Renal cortex interstitium (tissue), 11 donors: ENCODE data around the gene FKBP5. TPM values are rescaled to one million over a fixed set of nuclear protein-coding genes. Genes with fewer than 3 reads are reported as not detected.

Source experiments
- DNase-seq, 11 donors: peaks; one replicate each; pipeline ENCODE4 v3.0.0-alpha.2; 2013; ENCODE audit warnings: low read depth in 9 of 11, low spot score in 4 of 11; ENCODE audit errors: extremely low read depth in 1 of 11
- polyA plus RNA-seq, 3 donors: library from polyadenylated mRNA; unstranded; fragments of 120-200 nt; gene quantifications; one replicate each; pipeline ENCODE4 v1.2.1, GENCODE V29; 2013; ENCODE audit not compliant: insufficient read length in 3 of 3

Gene FKBP5
- polyA plus RNA-seq, 3 donors: 18.5 to 31.4 (median 29.8) TPM

- DNase-seq: peak in 10 of 11 donors; percentile 47 to 76 (median 66)
Observed at GRCh38 chr6:35727231-35727934, 38.7 kb upstream of the FKBP5 start.

- DNase-seq: no peak
Observed at GRCh38 chr6:35725721-35726438, 37.2 kb upstream of the FKBP5 start.

DNA sequence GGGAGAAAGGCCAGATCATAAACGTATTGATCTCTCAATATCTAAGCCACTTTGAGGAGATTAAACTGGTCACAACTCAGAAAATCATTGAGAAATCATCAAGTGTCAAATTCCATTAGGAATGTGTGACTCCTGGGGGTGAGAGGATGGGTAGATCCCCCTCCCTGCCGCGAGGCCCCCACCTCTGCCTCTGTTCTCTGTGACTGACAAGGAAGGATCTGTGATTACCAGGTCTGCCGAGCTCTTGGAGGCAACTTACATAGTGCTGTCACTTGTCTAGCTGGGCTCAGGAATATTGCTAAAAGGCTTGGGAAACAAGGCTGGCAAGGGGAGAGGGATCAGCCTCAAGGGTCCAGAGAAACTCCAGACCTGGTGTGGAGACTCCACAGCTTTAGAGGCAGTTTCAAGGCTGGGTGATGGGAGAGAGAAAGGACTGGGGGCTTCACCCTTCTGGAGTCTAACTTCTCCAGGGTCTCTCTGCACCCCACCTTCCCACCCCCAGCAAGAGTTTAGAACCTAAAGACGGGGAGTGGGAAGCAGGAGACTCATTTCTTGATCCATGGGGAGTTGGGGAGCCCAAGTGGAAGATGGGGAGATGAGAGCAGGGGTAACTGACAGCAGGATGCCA lies 36.5 kb upstream of the FKBP5 start:
- DNase-seq: no peak

- no peak for DNase-seq
Observed at GRCh38 chr6:35724471-35724870, 35.8 kb upstream of the FKBP5 start.

- DNase-seq: no peak
Observed at GRCh38 chr6:35724059-35724458, 35.3 kb upstream of the FKBP5 start.

DNA sequence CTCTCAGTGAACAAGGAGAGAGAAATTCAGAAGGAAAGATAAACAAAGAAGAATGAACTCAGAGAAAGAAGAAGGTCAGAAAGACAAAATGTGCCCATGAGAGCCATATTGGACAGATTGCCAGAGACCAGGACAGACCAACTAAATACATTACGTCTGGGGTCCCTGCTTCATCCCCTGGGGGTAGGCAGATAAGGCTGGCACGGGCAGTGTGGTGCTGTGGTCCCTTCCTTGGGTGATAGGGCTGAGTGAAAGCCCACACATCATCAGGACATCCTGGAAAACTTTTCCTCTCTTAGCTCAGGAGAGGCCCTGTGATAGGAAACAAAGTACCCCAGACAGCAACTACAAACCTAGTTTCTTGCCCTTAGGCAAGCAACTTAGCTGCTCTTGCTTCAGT lies 34.9 kb upstream of the FKBP5 start:
- no peak for DNase-seq

DNA sequence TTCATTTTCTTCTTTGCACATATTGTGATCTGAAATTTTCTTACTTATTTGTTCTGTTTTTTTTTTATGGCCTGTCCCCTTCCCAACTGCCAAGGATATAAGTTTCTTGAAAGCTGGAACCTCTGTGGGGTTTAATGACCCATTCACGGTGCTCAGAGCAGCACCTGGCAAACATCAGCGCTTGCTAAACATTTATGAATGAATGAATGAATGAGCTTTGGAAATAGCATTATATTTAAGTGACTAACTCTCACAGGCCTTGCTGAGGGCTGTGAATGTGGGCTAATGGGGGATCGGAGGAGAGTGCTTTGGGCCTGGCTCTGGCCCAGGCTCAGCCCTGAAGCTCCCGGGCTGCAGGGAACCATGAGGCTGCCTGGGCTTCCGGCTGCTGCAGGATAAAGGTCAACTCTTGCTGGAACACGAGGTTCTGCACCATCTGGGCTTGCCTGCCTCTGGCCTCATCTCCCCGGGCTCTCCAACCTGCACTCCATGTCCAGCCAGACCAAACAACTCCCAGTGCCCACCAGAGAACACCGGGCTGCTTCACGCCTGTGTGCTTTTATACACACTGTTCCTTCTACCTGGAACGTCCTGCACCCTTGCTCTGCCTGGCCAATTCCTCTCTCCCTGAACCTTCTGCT lies 33.5 kb upstream of the FKBP5 start:
- DNase-seq: no peak

GRCh38 chr6:35719830-35720733 lies 31.4 kb upstream of the FKBP5 start:
- peak in 5 of 11 donors; percentile 41 to 71 (median 54) for DNase-seq

GRCh38 chr6:35719404-35719829 lies 30.7 kb upstream of the FKBP5 start:
- DNase-seq: no peak

- no peak for DNase-seq
Observed at GRCh38 chr6:35718911-35719381, 30.2 kb upstream of the FKBP5 start.

GRCh38 chr6:35718375-35718736 lies 29.6 kb upstream of the FKBP5 start:
- DNase-seq: no peak

DNA sequence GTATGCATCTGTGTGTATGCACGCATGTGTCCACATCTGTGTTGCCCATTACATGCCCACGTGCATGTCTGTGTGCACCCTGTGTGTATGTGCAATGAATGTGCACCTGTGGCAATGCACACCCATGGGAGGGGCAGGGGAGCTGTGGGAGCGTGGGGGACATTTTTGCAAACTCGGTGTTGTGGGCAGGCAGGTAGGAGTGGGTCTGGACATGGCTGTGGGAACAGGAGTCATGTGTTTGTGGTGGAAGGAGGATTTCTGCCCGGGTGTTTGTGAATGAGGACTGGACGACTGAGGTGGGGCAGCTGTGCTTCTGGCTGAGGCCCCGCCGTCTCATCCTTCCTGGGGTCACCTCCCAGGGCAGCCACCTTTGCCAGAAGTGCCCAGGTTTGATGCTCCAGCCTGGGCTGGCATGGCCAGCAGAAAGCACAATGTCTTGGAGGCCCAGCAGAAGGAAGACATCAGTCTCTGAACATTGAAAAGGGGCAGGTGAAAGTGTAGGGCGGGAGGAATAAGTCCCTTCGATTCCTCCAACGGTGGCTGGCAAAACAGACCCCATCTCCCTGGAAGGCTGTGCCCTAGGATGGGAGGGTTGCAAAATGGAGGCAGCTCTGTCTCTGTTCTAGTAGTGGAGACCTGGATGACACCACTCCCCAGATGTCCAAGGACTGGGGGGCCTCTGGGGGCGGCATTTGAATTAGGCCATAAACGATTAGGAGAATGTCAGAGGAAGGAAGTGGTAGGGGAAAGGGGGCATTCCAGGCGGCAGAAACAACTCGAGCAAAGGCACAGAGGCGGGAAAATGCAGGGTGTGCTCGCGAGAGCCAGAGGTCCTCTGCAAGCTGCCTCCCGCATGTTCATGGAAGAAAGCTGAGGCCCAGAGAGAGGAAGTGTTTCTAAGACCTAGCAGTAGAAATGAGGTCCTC lies 29.0 kb upstream of the FKBP5 start:
- DNase-seq: no peak

DNA sequence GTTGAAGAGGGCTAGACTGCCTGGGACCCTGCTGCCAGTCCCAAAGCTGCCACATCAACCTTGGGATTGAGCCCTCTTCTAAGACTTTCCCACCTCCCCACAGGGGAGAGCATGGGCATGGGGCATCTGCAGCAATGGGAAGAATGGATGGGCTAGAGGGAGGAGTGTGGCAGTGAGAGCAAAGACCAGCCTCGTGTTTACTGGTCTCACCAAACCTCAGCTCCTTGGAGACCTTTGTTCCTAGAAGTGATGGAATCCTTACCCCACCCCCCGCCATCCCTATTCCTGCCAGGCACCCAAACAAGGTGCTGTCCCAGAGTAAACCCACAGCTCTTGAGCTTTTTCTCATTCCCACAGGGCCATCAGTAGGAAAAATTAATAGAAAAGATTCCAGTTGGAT lies 28.1 kb upstream of the FKBP5 start:
- no peak for DNase-seq

- DNase-seq: no peak
Observed at GRCh38 chr6:35713006-35713767, 24.5 kb upstream of the FKBP5 start.

DNA sequence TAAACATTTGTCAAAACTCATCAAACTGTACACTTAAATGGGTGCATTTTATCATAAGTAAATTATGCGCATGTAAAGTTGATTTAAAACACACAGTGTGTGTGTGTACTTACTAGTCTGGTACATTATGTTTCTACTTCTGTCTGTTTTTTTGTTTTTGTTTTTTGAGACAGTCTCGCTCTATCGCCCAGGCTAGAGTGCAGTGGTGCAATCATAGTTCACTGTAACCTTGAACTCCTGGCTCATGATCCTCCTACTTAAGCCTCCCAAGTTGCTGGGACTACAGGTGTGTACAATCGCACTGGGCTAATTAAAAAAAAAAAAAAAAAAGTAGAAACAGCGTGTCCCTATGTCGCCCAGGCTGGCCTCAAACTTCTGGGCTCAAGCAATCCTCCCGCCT lies 23.0 kb upstream of the FKBP5 start:
- no peak for DNase-seq

GRCh38 chr6:35710241-35710847 lies 21.6 kb upstream of the FKBP5 start:
- no peak for DNase-seq

DNA sequence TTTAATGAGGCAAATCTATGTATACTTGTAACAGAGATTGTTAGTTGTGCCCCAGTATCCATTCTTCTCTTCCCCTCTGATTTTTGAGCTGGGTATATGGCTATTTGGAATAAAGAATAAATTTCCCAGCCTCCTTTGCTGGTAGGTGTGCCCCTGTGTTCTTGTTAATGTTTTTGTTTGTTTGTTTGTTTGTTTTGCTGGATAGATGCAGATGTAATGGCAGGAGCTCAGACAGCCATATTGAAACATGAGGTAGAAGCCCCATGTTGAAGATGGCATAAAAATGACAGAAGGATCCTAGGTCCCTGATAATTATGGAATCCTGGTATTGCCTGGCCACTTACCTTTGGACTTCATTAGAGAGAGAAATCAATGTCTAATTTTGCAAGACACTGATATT lies 19.9 kb upstream of the FKBP5 start:
- DNase-seq: no peak
